Skin epidermis (tissue), 12 donors: Measurements from ENCODE around the gene FRMD5.
"Not testable (repeated sequence)": the region's sequence is repeated elsewhere in the genome, so short reads cannot be mapped to it uniquely, and the experiment has no call there.

Experiments used
- H3K27ac ChIP-seq, 21 experiments: fragments of 200-600 bp; sonication (generic) in 11 of 21; one replicate each; pipeline ENCODE4 v1.5.0; 2020; ENCODE audit warnings: mild to moderate bottlenecking in 3 of 21, inconsistent platforms in 2 of 21, moderate library complexity in 2 of 21
- H3K4me3 ChIP-seq, 7 experiments: fragments of 200-600 bp; sonication (generic) in 2 of 7; one replicate each; pipeline ENCODE4 v1.5.0; 2020; ENCODE audit warnings: inconsistent platforms in 2 of 7, mild to moderate bottlenecking in 2 of 7, moderate library complexity in 1 of 7

Gene FRMD5

DNA sequence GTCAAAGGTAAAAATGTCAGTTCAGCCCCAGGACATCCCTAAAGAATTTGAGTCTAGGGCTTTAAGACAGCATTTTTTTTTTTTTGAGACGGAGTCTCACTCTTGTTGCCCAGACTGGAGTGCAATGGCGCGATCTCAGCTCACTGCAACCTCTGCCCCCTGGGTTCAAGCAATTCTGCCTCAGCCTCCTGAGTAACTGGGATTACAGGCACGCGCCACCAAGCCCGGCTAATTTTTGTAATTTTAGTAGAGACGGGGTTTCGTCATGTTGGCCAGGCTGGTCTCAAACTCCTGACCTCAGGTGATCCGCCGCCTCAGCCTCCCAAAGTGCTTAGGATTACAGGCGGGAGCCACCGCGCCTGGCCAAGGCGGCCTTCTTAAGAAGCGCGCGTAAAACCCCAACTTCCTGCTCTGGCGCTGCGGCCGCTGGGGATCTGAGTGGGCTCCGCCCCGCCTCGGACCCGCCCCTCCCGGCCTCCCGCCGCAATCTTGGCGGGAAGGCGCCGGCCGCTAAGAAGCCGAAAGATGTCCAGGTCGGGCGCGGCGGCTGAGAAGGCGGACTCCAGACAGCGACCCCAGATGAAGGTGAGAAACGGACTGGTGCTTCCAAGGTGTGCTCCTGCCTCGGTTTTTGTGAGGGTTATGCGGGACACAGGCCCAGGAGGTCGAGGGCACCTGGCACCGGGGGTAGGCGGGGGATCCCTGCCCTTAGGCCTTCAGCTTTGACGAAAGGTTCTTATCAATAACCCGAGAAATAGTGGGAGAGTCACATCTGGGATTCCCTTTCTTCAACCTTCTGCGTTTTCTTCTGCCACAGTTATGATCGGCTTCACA lies 368.3 kb downstream of the FRMD5 start, which contains the start of gene WDR76:
Gene WDR76 (plus strand): TSS at position 495 of the 834 bp plus-strand sequence. CDS start 31 bp downstream, at position 526.
- peak within 1 kb of the TSS; percentile 37 to 54 (median 50) for H3K4me3 ChIP-seq
- peak within 1 kb of the TSS in 20 of 21 experiments; percentile 10 to 86 (median 76) for H3K27ac ChIP-seq

DNA sequence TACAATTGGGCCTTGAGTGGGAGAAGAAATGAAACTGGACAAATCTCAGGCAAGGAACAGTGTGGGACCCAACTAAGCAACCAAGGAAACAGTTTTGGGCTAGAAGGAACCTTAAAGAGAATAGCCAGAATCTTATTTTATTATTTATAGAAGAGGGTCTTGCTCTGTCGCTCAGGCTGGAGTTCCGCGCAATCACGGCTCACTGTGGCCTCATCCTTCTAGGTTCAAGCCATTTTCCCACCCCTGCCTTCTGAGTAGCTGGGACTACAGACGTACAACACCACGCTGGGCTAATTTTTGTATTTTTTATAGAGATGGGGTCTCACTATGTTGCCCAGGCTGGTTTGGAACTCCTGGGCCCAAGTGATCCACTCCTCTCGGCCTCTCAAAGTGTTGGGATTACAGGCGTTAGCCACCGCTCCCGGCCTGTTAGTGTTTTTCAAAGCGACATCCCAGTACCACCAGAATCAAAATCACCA lies 369.0 kb downstream of the FRMD5 start:
- Histone ChIP-seq H3K27ac (peak overlapping the region in 18 of 21 experiments; percentile 10 to 86 (median 76)), H3K4me3 (peak overlapping the region; percentile 37 to 54 (median 50))

DNA sequence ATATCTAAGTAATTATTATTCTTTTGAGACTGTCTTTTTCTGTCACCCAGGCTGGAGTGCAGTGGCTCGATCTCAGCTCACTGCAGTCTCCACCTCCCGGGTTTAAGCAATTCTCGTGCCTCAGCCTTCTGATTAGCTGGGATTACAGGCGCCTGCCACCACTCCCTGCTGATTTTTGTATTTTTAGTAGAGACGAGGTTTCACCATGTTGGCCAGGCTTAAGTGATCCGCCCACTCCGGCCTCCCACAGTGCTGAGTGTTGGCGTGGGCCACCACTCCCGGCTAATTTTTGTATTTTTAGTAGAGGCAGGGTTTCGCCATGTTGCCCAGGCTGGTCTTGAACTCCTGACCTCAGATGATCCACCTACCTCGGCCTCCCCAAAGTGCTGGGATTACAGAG lies 369.8 kb downstream of the FRMD5 start:
- not testable (repeated sequence) for H3K27ac ChIP-seq, H3K4me3 ChIP-seq

- peak within 1 kb of the TSS; percentile 67 to 96 (median 90) for H3K27ac ChIP-seq
- H3K4me3 ChIP-seq: peak within 1 kb of the TSS; percentile 58 to 80 (median 73)
These were observed 370.5 kb downstream of the FRMD5 start, which contains the start of gene MFAP1 for GRCh38 chr15:43824302-43825246. Gene MFAP1, minus strand, starts transcription at chr15:43824690. Its CDS starts 121 bp downstream, at chr15:43824569.

- H3K27ac ChIP-seq: no peak overlapping the region
- H3K4me3 ChIP-seq: no peak overlapping the region
These were observed 373.6 kb downstream of the FRMD5 start for GRCh38 chr15:43821505-43821904.
